OCI-LY7 (cell line): ENCODE measurements around the gene HMGB3. TPM values are rescaled to one million over a fixed set of nuclear protein-coding genes. Genes with fewer than 3 reads are reported as not detected.

Experiments used
- BruUV-seq: library from RNA; stranded (reverse); fragments of 400-500 nt; replicated peaks from 2 replicates; lab custom pipeline; 2021; lab: Mats Ljungman, UMichigan
- CTCF ChIA-PET: fragments of 300-600 bp; sonication (Branson Sonifier 250); formaldehyde crosslinking; loops from one replicate; lab custom pipeline; 2022; ENCODE audit warnings: antibody characterized with exemption; ENCODE audit not compliant: unreplicated experiment; lab: Charles Lee
- POLR2A ChIA-PET: fragments of 300-600 bp; sonication (Branson Sonifier 250); formaldehyde crosslinking; loops from one replicate; lab custom pipeline; 2022; ENCODE audit warnings: antibody characterized with exemption; lab: Charles Lee
- DNase-seq: peaks from one replicate; pipeline ENCODE4 v3.0.0-alpha.2; 2015; ENCODE audit warnings: low spot score
- H2AFZ ChIP-seq: fragments of 200-600 bp; sonication (generic), shearing (Covaris generic); 2 replicates; pipeline ENCODE4 v1.6.1; 2014; ENCODE audit warnings: mild to moderate bottlenecking, antibody characterized with exemption, low read length, moderate library complexity
- H3K27ac ChIP-seq: fragments of 200-600 bp; sonication (generic); 2 replicates; pipeline ENCODE4 v1.5.1; 2014; ENCODE audit warnings: mixed run types, low read depth, mild to moderate bottlenecking, moderate library complexity, low read length, inconsistent platforms; ENCODE audit not compliant: poor library complexity, severe bottlenecking
- H3K36me3 ChIP-seq: fragments of 200-600 bp; sonication (generic); 2 replicates; pipeline ENCODE4 v1.6.1; 2014; ENCODE audit warnings: mild to moderate bottlenecking, antibody characterized with exemption, low read length, moderate library complexity, mixed read lengths; ENCODE audit not compliant: insufficient read depth
- H3K4me1 ChIP-seq: fragments of 200-600 bp; sonication (generic); 2 replicates; pipeline ENCODE4 v1.5.1; 2014; ENCODE audit warnings: mild to moderate bottlenecking, low read length; ENCODE audit not compliant: insufficient read depth, poor library complexity, severe bottlenecking
- H3K4me2 ChIP-seq: fragments of 200-600 bp; sonication (generic); 2 replicates; pipeline ENCODE4 v1.6.1; 2014; ENCODE audit warnings: mild to moderate bottlenecking, low read length
- H3K4me3 ChIP-seq: fragments of 200-600 bp; sonication (generic); 2 replicates; pipeline ENCODE4 v1.5.1; 2014; ENCODE audit warnings: mild to moderate bottlenecking, low read depth, low read length; ENCODE audit not compliant: poor library complexity, severe bottlenecking
- H3K79me2 ChIP-seq: fragments of 200-600 bp; sonication (generic); 2 replicates; pipeline ENCODE4 v1.6.1; 2016; ENCODE audit warnings: low read depth, mild to moderate bottlenecking, low read length, moderate library complexity, mixed read lengths; ENCODE audit not compliant: insufficient read depth
- H3K9me2 ChIP-seq: fragments of 200-600 bp; sonication (generic); 2 replicates; pipeline ENCODE4 v1.6.1; 2016; ENCODE audit warnings: mild to moderate bottlenecking, low read length, mixed read lengths; ENCODE audit not compliant: insufficient read depth
- H3K9me3 ChIP-seq: fragments of 200-600 bp; sonication (generic); 2 replicates; pipeline ENCODE4 v1.6.1; 2014; ENCODE audit warnings: mild to moderate bottlenecking, mixed run types, low read length, mixed read lengths
- H4K20me1 ChIP-seq: fragments of 200-600 bp; sonication (generic); 2 replicates; pipeline ENCODE4 v1.6.1; 2014; ENCODE audit warnings: mild to moderate bottlenecking, antibody characterized with exemption, low read length, moderate library complexity, mixed read lengths; ENCODE audit not compliant: insufficient read depth
- EZH2phosphoT487 ChIP-seq: fragments of 200-600 bp; sonication (generic); IDR thresholded peaks from 2 replicates; pipeline ENCODE4 v1.6.1; 2018; ENCODE audit warnings: low read depth, borderline replicate concordance, mild to moderate bottlenecking, mixed run types, antibody characterized with exemption, low read length, moderate library complexity, mixed read lengths
- intact Hi-C: fragments of 100-400 bp; cut with micrococcal nuclease; formaldehyde crosslinking; loops from one replicate; pipeline ENCODE4 v1.10.0; 2022; ENCODE audit not compliant: unreplicated experiment
- total RNA-seq, 2 experiments: library from RNA; depleted of rRNA in 1 of 2; stranded (reverse); fragments of >200 nt in 1 of 2; shearing (Covaris generic) in 1 of 2; gene quantifications; 2 replicates each; pipeline ENCODE4 v1.2.3, GENCODE V29; 2014 to 2022
- TF ChIP-seq, protein P1 (sequence below): fragments of 200-600 bp; sonication (generic); conservative IDR thresholded peaks from 2 replicates; pipeline ENCODE4 v1.5.1; 2014; ENCODE audit warnings: mild to moderate bottlenecking, antibody characterized with exemption, low read length, moderate library complexity, mixed read lengths

HMGB3 gene
- total RNA-seq, 2 experiments from 2014 or later, result 28.3 to 94.3 TPM

DNA sequence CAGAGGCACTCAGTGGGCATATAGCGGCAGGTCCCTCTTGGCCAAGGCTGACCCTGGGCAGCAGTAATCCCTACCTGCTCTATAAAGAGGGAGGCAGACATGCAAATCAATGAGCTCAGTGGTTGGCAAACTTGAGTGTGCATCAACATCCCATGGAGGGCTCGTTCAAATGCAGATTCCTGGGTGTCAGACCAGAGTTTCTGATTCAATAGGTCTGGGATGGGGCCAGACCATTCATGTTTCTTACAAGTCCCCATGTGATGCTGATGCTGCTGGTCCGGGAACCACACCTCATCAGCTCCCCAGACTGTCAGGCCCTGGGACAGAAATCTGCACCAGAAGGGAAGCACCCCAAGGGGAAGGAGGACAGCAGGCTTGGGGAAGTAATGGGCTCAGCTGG lies 38.9 kb upstream of the HMGB3 start:
- no peak for DNase-seq
- no peak overlapping the region for H2AFZ ChIP-seq
- no peak overlapping the region for H3K4me2 ChIP-seq
- H3K4me3 ChIP-seq, result no peak overlapping the region
- ChIA-PET CTCF (no interaction called here), POLR2A (no interaction called here)
- no peaks in the 10 kb centered on the region for H3K9me2 ChIP-seq
- no peaks in the 10 kb centered on the region for H3K36me3 ChIP-seq
- H4K20me1 ChIP-seq, result no peaks in the 10 kb centered on the region
- intact Hi-C loops, result no loop called here
- no peaks in the 10 kb centered on the region for H3K79me2 ChIP-seq
- H3K9me3 ChIP-seq, result no peaks in the 10 kb centered on the region
- no TSS peak for BruUV-seq
- no peaks in the 10 kb centered on the region for H3K4me1 ChIP-seq
- H3K27ac ChIP-seq, result no peak overlapping the region
- no peak for TF ChIP-seq EZH2phosphoT487
- TF ChIP-seq, protein P1, sequence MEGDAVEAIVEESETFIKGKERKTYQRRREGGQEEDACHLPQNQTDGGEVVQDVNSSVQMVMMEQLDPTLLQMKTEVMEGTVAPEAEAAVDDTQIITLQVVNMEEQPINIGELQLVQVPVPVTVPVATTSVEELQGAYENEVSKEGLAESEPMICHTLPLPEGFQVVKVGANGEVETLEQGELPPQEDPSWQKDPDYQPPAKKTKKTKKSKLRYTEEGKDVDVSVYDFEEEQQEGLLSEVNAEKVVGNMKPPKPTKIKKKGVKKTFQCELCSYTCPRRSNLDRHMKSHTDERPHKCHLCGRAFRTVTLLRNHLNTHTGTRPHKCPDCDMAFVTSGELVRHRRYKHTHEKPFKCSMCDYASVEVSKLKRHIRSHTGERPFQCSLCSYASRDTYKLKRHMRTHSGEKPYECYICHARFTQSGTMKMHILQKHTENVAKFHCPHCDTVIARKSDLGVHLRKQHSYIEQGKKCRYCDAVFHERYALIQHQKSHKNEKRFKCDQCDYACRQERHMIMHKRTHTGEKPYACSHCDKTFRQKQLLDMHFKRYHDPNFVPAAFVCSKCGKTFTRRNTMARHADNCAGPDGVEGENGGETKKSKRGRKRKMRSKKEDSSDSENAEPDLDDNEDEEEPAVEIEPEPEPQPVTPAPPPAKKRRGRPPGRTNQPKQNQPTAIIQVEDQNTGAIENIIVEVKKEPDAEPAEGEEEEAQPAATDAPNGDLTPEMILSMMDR, result no peak

GRCh38 chrX:150954951-150955350 lies 28.2 kb upstream of the HMGB3 start:
- DNase-seq, result no peak
- Histone ChIP-seq H3K9me3 (no peaks in the 10 kb centered on the region), H3K79me2 (no peaks in the 10 kb centered on the region), H3K36me3 (no peaks in the 10 kb centered on the region), H3K4me2 (no peak overlapping the region), H3K9me2 (no peaks in the 10 kb centered on the region), H3K27ac (no peak overlapping the region), H3K4me1 (no peaks in the 10 kb centered on the region), H2AFZ (no peak overlapping the region), H3K4me3 (no peak overlapping the region), H4K20me1 (no peaks in the 10 kb centered on the region)
- TF ChIP-seq EZH2phosphoT487, result no peak
- TF ChIP-seq, protein P1, result no peak
- ChIA-PET POLR2A (no interaction called here), CTCF (no interaction called here)
- intact Hi-C loops, result no loop called here
- BruUV-seq, result no TSS peak

DNA sequence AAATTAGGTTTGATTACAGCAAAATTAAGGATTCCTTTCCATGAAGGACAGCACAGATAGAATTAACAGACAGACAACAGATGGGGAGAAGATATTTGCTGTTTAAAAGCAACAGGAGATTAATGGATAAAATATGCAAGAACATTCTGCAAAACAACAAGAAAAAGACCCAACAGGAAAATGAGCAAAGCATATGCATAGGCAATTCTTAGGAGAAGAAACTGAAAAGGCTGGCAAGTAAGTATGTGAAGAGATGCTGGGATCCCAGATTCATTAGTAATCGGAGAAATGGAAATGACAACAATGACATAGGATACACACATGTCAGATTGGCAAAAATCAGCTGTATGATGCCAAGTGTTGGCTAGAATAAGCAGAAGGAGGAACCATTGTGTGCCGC lies 27.5 kb upstream of the HMGB3 start:
- Histone ChIP-seq H3K4me2 (no peak overlapping the region), H3K4me1 (no peaks in the 10 kb centered on the region), H3K4me3 (no peak overlapping the region), H3K36me3 (no peaks in the 10 kb centered on the region), H3K9me3 (no peaks in the 10 kb centered on the region), H4K20me1 (no peaks in the 10 kb centered on the region), H3K9me2 (no peaks in the 10 kb centered on the region), H3K79me2 (no peaks in the 10 kb centered on the region), H3K27ac (no peak overlapping the region), H2AFZ (no peak overlapping the region)
- BruUV-seq, result no TSS peak
- ChIA-PET CTCF (no interaction called here), POLR2A (no interaction called here)
- no peak for DNase-seq
- no peak for TF ChIP-seq EZH2phosphoT487
- TF ChIP-seq, protein P1, result no peak
- intact Hi-C loops, result no loop called here
